ENCODE results near the gene COG7. TPM values are rescaled to one million over a fixed set of nuclear protein-coding genes. Genes with fewer than 3 reads are reported as not detected.

Gene COG7
- total RNA-seq, 4 donors from 2014 or later = 37.1 to 121 (median 54.6) TPM

DNA sequence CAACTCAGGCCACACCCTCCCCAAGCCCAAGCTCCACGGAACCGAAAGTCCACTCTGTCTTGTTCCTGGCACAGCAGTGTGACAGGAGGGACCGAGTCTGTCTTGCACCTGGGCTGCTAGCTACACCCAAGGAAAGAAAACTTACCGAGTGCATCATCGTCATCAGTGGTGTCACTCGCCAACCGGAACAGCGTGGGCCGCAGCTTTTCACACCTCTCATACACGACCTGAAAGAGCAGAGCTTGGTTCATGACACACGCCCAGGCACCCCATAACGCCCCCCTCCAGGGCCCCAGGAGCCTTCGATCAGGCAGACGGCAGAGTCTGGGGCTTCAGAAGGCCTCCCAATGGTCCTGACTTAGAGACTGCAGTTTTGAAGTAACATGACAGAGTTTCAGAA is 29.8 kb upstream of the COG7 start:
- Histone ChIP-seq H3K4me3 (no peak overlapping the region), H3K27ac (no peak overlapping the region), H3K9me3 (no peaks in the 10 kb centered on the region), H3K27me3 (no peaks in the 10 kb centered on the region), H3K4me1 (peaks cover 0 to 5% (median 0%) of the 10 kb centered on the region in 4 donors), H3K36me3 (peaks cover 0 to 67% (median 33%) of the 10 kb centered on the region in 4 donors)
- DNase-seq = no peak
- in situ Hi-C loops (cut with MboI; ENCODE audit: low pct_ligation_motif_present in 1 of 4, low pct_unique_long_range_greater_than_20kb in 1 of 4, low sequenced_read_pairs in 3 of 4) (no loop called here), intact Hi-C loops (cut with DNase I; ENCODE audit: low total_unique reads) (no loop called here)
- TF ChIP-seq, protein P1, sequence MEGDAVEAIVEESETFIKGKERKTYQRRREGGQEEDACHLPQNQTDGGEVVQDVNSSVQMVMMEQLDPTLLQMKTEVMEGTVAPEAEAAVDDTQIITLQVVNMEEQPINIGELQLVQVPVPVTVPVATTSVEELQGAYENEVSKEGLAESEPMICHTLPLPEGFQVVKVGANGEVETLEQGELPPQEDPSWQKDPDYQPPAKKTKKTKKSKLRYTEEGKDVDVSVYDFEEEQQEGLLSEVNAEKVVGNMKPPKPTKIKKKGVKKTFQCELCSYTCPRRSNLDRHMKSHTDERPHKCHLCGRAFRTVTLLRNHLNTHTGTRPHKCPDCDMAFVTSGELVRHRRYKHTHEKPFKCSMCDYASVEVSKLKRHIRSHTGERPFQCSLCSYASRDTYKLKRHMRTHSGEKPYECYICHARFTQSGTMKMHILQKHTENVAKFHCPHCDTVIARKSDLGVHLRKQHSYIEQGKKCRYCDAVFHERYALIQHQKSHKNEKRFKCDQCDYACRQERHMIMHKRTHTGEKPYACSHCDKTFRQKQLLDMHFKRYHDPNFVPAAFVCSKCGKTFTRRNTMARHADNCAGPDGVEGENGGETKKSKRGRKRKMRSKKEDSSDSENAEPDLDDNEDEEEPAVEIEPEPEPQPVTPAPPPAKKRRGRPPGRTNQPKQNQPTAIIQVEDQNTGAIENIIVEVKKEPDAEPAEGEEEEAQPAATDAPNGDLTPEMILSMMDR (IDR thresholded peaks at IDR 0.05) = no peak
- TF ChIP-seq POLR2A (IDR thresholded peaks at IDR 0.05) (no peak), EP300 (IDR thresholded peaks at IDR 0.05; ENCODE audit: low read depth) (no peak), POLR2AphosphoS5 (IDR thresholded peaks at IDR 0.05) (no peak)
- WGBS, 2 donors (ENCODE audit: low coverage in 1 of 2) = 90 to 92% methylated on average over 2 to 14 of the region's 14 CpGs

DNA sequence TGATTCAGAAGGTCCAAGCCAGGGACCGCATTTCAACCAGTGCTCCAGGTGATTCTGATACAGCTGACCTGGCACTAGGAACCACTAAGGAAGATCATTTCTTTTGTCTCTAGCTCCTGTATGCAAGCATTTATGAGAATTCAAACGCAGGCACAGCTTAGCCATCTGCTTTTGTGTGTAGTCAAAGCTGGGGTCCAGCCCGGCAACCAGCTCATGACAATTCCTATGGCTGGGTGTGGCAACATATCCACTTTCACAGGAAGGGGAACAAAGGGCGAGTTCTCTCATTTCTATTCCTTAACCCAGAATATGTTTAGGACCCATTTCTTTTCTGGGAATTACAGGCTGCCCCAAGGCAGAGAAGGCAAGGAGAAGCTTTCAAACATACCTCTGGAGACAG is 27.3 kb upstream of the COG7 start:
- H3K9me3 ChIP-seq = no peaks in the 10 kb centered on the region
- no peak overlapping the region for H3K4me3 ChIP-seq
- TF ChIP-seq, protein P1 (IDR thresholded peaks at IDR 0.05) = no peak
- TF ChIP-seq POLR2A (IDR thresholded peaks at IDR 0.05) = no peak
- TF ChIP-seq EP300 (IDR thresholded peaks at IDR 0.05; ENCODE audit: low read depth) = no peak
- no peak for TF ChIP-seq POLR2AphosphoS5 (IDR thresholded peaks at IDR 0.05)
- H3K27me3 ChIP-seq = no peaks in the 10 kb centered on the region
- in situ Hi-C loops (cut with MboI; ENCODE audit: low pct_ligation_motif_present in 1 of 4, low pct_unique_long_range_greater_than_20kb in 1 of 4, low sequenced_read_pairs in 3 of 4) = no loop called here
- H3K36me3 ChIP-seq = peaks cover 0 to 63% (median 28%) of the 10 kb centered on the region in 4 donors
- no peak for DNase-seq
- no peak overlapping the region for H3K27ac ChIP-seq
- peaks cover 0 to 5% (median 0%) of the 10 kb centered on the region in 4 donors for H3K4me1 ChIP-seq
- 57 to 75% methylated on average over 2 to 4 of the region's 4 CpGs for WGBS, 2 donors (ENCODE audit: low coverage in 1 of 2)
- intact Hi-C loops (cut with DNase I; ENCODE audit: low total_unique reads) = no loop called here

DNA sequence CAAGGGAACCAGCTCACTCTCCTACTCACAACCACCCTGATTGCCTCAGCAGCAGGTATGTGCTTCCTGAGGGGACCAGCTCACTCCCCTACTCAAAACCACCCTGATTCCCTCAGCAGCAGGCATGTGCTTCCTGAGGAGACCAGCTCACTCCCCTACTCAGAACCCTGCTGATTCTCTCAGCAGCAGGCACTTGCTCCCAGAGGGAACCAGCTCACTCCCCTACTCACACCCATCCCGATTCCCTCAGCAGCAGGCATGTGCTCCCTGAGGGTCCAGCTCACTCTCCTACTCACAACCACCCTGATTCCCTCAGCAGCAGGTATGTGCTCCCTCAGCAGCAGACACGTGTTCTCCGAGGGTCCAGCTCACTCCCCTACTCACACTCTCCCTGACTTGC is 26.1 kb upstream of the COG7 start:
- peaks cover 0 to 67% (median 34%) of the 10 kb centered on the region in 4 donors for H3K36me3 ChIP-seq
- 88% methylated on average over 3 of the region's 3 CpGs; no CpG with 5 or more reads in 1 of the 2 donors for WGBS, 2 donors (ENCODE audit: low coverage in 1 of 2)
- H3K27me3 ChIP-seq = no peaks in the 10 kb centered on the region
- intact Hi-C loops (cut with DNase I; ENCODE audit: low total_unique reads) (no loop called here), in situ Hi-C loops (cut with MboI; ENCODE audit: low pct_ligation_motif_present in 1 of 4, low pct_unique_long_range_greater_than_20kb in 1 of 4, low sequenced_read_pairs in 3 of 4) (no loop called here)
- DNase-seq = no peak
- TF ChIP-seq POLR2A (IDR thresholded peaks at IDR 0.05) (no peak), EP300 (IDR thresholded peaks at IDR 0.05; ENCODE audit: low read depth) (no peak), POLR2AphosphoS5 (IDR thresholded peaks at IDR 0.05) (no peak)
- TF ChIP-seq, protein P1 (IDR thresholded peaks at IDR 0.05) = no peak
- H3K27ac ChIP-seq = no peak overlapping the region
- H3K9me3 ChIP-seq = no peaks in the 10 kb centered on the region
- no peaks in the 10 kb centered on the region for H3K4me1 ChIP-seq
- no peak overlapping the region for H3K4me3 ChIP-seq

DNA sequence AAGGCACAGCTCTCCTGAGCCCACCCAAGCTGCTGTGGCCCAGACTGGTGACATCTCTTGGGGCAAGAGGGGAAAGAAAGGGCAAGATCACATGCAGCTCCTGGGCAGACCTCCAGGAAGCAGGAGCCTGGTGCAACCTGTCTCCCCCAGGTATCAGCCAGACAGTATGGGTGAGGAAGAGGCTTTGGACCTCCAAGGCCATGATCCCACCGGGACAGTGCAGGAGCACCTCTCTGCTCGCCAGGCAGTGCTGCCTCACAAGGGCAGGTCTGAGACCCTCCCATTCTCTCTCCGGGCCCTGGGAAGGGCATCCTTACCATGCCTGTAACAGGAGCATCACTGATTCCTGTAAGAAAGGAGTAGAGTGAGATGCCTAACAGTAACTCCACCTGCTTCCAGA is 25.6 kb upstream of the COG7 start:
- TF ChIP-seq, protein P1 (IDR thresholded peaks at IDR 0.05) = no peak
- TF ChIP-seq EP300 (IDR thresholded peaks at IDR 0.05; ENCODE audit: low read depth) = no peak
- TF ChIP-seq POLR2AphosphoS5 (IDR thresholded peaks at IDR 0.05) = no peak
- TF ChIP-seq POLR2A (IDR thresholded peaks at IDR 0.05) = no peak
- H3K9me3 ChIP-seq = no peaks in the 10 kb centered on the region
- DNase-seq = no peak
- 96% methylated on average over 3 of the region's 3 CpGs; no CpG with 5 or more reads in 1 of the 2 donors for WGBS, 2 donors (ENCODE audit: low coverage in 1 of 2)
- H3K27me3 ChIP-seq = no peaks in the 10 kb centered on the region
- no peak overlapping the region for H3K4me3 ChIP-seq
- no peaks in the 10 kb centered on the region for H3K4me1 ChIP-seq
- intact Hi-C loops (cut with DNase I; ENCODE audit: low total_unique reads) (no loop called here), in situ Hi-C loops (cut with MboI; ENCODE audit: low pct_ligation_motif_present in 1 of 4, low pct_unique_long_range_greater_than_20kb in 1 of 4, low sequenced_read_pairs in 3 of 4) (no loop called here)
- H3K27ac ChIP-seq = no peak overlapping the region
- peaks cover 0 to 71% (median 36%) of the 10 kb centered on the region in 4 donors for H3K36me3 ChIP-seq

Data from transverse colon (tissue), 4 donors.